Endothelial cell of umbilical vein (primary cell): Measurements from ENCODE around the gene TMEM135. TPM values are rescaled to one million over a fixed set of nuclear protein-coding genes. Genes with fewer than 3 reads are reported as not detected.

Experiments used
- BruUV-seq: library from RNA; stranded (reverse); fragments of 400-500 nt; replicated peaks from 2 replicates; lab custom pipeline; 2021; lab: Mats Ljungman, UMichigan
- CTCF ChIA-PET: fragments of 300-600, 350-600 bp; sonication (Branson Sonifier 250); formaldehyde crosslinking; loops from one replicate; lab custom pipeline; 2021; ENCODE audit warnings: antibody characterized with exemption, inconsistent platforms; lab: Charles Lee
- POLR2A ChIA-PET: fragments of 300-600, 350-600 bp; sonication (Branson Sonifier 250); formaldehyde crosslinking; loops from one replicate; lab custom pipeline; 2021; ENCODE audit warnings: antibody characterized with exemption, inconsistent platforms; lab: Charles Lee
- DNase-seq: peaks from one replicate; pipeline ENCODE4 v3.0.0-alpha.2; 2011; ENCODE audit warnings: low read depth, low spot score
- FAIRE-seq: peaks from 2 replicates; lab custom pipeline; 2011; peaks lifted over from hg19 to GRCh38; lab: Jason Lieb, UNC
- H2AFZ ChIP-seq: 2 replicates; pipeline ENCODE4 v1.6.0; 2012; ENCODE audit warnings: low read depth, low read length, control low read depth, inconsistent platforms
- H3K27ac ChIP-seq: 2 replicates; pipeline ENCODE4 v1.5.1; 2011; ENCODE audit warnings: low read depth, mild to moderate bottlenecking, control low read depth, low read length, moderate library complexity; ENCODE audit not compliant: insufficient read depth
- H3K27me3 ChIP-seq, 2 experiments: 2 replicates each; pipeline versions ENCODE4 v1.6.0 to v1.6.1; 2011; ENCODE audit warnings: low read length in 2 of 2, mixed read lengths in 1 of 2; ENCODE audit not compliant: control insufficient read depth in 2 of 2, insufficient read depth in 2 of 2
- H3K36me3 ChIP-seq, 2 experiments: 2 replicates in 1 of 2; 3 replicates in 1 of 2; pipeline ENCODE4 v1.5.1; 2011; ENCODE audit warnings: low read length in 2 of 2, mild to moderate bottlenecking in 1 of 2, moderate library complexity in 1 of 2; ENCODE audit not compliant: control insufficient read depth in 2 of 2, insufficient read depth in 2 of 2; ENCODE audit errors: extremely low read depth in 1 of 2
- H3K4me1 ChIP-seq: 3 replicates; pipeline ENCODE4 v1.5.1; 2011; ENCODE audit warnings: mild to moderate bottlenecking, low read length; ENCODE audit not compliant: control insufficient read depth, insufficient read depth; ENCODE audit errors: extremely low read depth
- H3K4me2 ChIP-seq: 2 replicates; pipeline ENCODE4 v1.6.1; 2011; ENCODE audit warnings: low read length, control low read depth, mixed read lengths; ENCODE audit not compliant: insufficient read depth
- H3K4me3 ChIP-seq, 3 experiments: fragments of 200-600 bp in 1 of 3; sonication (generic), shearing (Covaris generic) in 1 of 3; replicated peaks in 1 of 3; 2 replicates each; pipeline ENCODE4 v1.5.1; 2011 to 2016; ENCODE audit warnings: control low read depth in 3 of 3, low read length in 3 of 3, mild to moderate bottlenecking in 2 of 3, inconsistent platforms in 1 of 3, low read depth in 1 of 3, moderate library complexity in 1 of 3; ENCODE audit not compliant: insufficient read depth in 1 of 3
- H3K79me2 ChIP-seq: 2 replicates; pipeline ENCODE4 v1.6.0; 2012; ENCODE audit warnings: low read length, inconsistent platforms; ENCODE audit not compliant: control insufficient read depth, insufficient read depth
- H3K9ac ChIP-seq: replicated peaks from 2 replicates; pipeline ENCODE3; 2011; ENCODE audit warnings: low read length, control low read depth; ENCODE audit not compliant: insufficient read depth; ENCODE audit errors: extremely low read depth
- H3K9me1 ChIP-seq: replicated peaks from 3 replicates; pipeline ENCODE4 v1.6.0; 2011; ENCODE audit warnings: mild to moderate bottlenecking, low read length; ENCODE audit not compliant: control insufficient read depth, insufficient read depth; ENCODE audit errors: extremely low read depth
- H3K9me3 ChIP-seq: replicated peaks from 2 replicates; pipeline ENCODE4 v1.5.1; 2012; ENCODE audit warnings: low read length, inconsistent platforms; ENCODE audit not compliant: control insufficient read depth, insufficient read depth
- H4K20me1 ChIP-seq: replicated peaks from 2 replicates; pipeline ENCODE3; 2011; ENCODE audit warnings: mild to moderate bottlenecking, low read length; ENCODE audit not compliant: control insufficient read depth, insufficient read depth; ENCODE audit errors: extremely low read depth
- EZH2 ChIP-seq: IDR thresholded peaks from 2 replicates; pipeline ENCODE4 v1.6.1; 2012; ENCODE audit warnings: borderline replicate concordance, low read depth, mild to moderate bottlenecking, moderate library complexity, low read length, inconsistent platforms; ENCODE audit not compliant: severe bottlenecking
- FOS ChIP-seq: IDR thresholded peaks from 2 replicates; pipeline ENCODE4 v1.6.1; 2011; ENCODE audit warnings: mild to moderate bottlenecking, low read length, moderate library complexity, borderline replicate concordance; ENCODE audit not compliant: insufficient read depth
- GATA2 ChIP-seq: IDR thresholded peaks from 2 replicates; pipeline ENCODE4 v1.7.0; 2011; ENCODE audit warnings: low read depth, mild to moderate bottlenecking, moderate library complexity, mixed read lengths, low read length; ENCODE audit not compliant: insufficient read length, insufficient read depth
- JUN ChIP-seq: IDR thresholded peaks from 2 replicates; pipeline ENCODE4 v1.6.1; 2011; ENCODE audit warnings: borderline replicate concordance, low read depth; ENCODE audit not compliant: insufficient read length, insufficient read depth
- MAX ChIP-seq: IDR thresholded peaks from 2 replicates; pipeline ENCODE4 v1.6.1; 2011; ENCODE audit not compliant: insufficient read depth, insufficient read length
- POLR2AphosphoS5 ChIP-seq: IDR thresholded peaks from 2 replicates; pipeline ENCODE4 v1.6.1; 2012; ENCODE audit warnings: low read depth, mild to moderate bottlenecking, control low read depth, low read length, moderate library complexity; ENCODE audit not compliant: insufficient read depth
- dilution Hi-C: fragments of 300-500 bp; cut with MboI; formaldehyde crosslinking; loops from one replicate; pipeline ENCODE4 v1.15.0; 2019; ENCODE audit warnings: low sequenced_read_pairs; ENCODE audit not compliant: extremely low pct_ligation_motif_present
- intact Hi-C: fragments of 100-400 bp; cut with micrococcal nuclease; formaldehyde crosslinking; loops from one replicate; pipeline ENCODE4 v1.10.0; 2022
- polyA plus RNA-seq, 4 experiments: library from polyadenylated mRNA; depleted of rRNA in 3 of 4; stranded (reverse) in 3 of 4; unstranded in 1 of 4; fragments of >200 nt; gene quantifications; 2 replicates each; pipeline versions ENCODE4 v1.2.1 to v1.2.3, GENCODE V29; 2011 to 2012; ENCODE audit warnings: missing spikeins in 1 of 4
- total RNA-seq: library from RNA; stranded (reverse); gene quantifications from 2 replicates; pipeline ENCODE4 v1.2.3, GENCODE V29; 2021
- TF ChIP-seq, protein P1 (sequence below), 2 donors: IDR thresholded peaks; 1 replicate in 1 of 2; 2 replicates in 1 of 2; pipeline ENCODE4 v1.5.1; 2011; ENCODE audit warnings: low read length in 2 of 2, mild to moderate bottlenecking in 2 of 2, moderate library complexity in 2 of 2, control low read depth in 1 of 2, inconsistent platforms in 1 of 2, low read depth in 1 of 2; ENCODE audit not compliant: insufficient read depth in 1 of 2; ENCODE audit errors: extremely low read depth in 1 of 2

Gene TMEM135
- total and polyA plus RNA-seq, 2 donors (not counting 3 experiments of a cell fraction or from before 2014, with no cell fraction given), result 12.3 to 33.2 TPM

DNA sequence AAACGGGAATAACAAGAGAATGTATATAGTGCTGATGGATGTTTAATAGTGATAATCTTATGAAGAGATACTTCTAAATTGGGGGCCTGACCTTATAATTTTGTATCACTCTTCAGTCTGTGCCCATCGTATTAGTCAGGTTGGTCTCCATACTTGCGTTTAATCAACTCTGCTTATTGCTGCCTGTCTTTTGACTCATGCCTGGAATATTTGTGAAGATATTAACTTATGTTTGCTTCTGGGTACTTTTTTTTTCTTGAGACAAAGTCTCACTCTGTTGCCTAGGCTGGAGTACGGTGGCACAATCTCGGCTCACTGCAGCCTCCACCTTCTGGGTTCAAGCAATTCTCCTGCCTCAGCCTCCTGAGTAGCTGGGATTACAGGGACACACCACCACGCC lies 24.0 kb downstream of the TMEM135 start:
- DNase-seq (no peak), FAIRE-seq (no peak)
- dilution Hi-C loops, result no loop called here
- BruUV-seq, result no TSS peak
- H3K79me2 ChIP-seq, result peaks cover 15% of the 10 kb centered on the region
- H4K20me1 ChIP-seq, result no peaks in the 10 kb centered on the region
- no peak overlapping the region for H3K27ac ChIP-seq
- H3K4me1 ChIP-seq, result no peaks in the 10 kb centered on the region
- TF ChIP-seq, protein P1, sequence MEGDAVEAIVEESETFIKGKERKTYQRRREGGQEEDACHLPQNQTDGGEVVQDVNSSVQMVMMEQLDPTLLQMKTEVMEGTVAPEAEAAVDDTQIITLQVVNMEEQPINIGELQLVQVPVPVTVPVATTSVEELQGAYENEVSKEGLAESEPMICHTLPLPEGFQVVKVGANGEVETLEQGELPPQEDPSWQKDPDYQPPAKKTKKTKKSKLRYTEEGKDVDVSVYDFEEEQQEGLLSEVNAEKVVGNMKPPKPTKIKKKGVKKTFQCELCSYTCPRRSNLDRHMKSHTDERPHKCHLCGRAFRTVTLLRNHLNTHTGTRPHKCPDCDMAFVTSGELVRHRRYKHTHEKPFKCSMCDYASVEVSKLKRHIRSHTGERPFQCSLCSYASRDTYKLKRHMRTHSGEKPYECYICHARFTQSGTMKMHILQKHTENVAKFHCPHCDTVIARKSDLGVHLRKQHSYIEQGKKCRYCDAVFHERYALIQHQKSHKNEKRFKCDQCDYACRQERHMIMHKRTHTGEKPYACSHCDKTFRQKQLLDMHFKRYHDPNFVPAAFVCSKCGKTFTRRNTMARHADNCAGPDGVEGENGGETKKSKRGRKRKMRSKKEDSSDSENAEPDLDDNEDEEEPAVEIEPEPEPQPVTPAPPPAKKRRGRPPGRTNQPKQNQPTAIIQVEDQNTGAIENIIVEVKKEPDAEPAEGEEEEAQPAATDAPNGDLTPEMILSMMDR (IDR thresholded peaks at IDR 0.05; ENCODE audit: extremely low read depth in 1 of 2, insufficient read depth in 1 of 2, low read depth in 1 of 2, low read length in 2 of 2), result no peak
- TF ChIP-seq POLR2AphosphoS5, result no peak
- TF ChIP-seq GATA2, result no peak
- CTCF ChIA-PET, result no interaction called here
- H3K4me2 ChIP-seq, result no peak overlapping the region
- H3K36me3 ChIP-seq, result no peaks in the 10 kb centered on the region
- intact Hi-C loops, result no loop called here
- H3K27me3 ChIP-seq, result no peaks in the 10 kb centered on the region
- no peak overlapping the region for H3K9ac ChIP-seq
- H3K9me1 ChIP-seq, result no peaks in the 10 kb centered on the region
- H3K4me3 ChIP-seq, result no peak overlapping the region
- no peaks in the 10 kb centered on the region for H3K9me3 ChIP-seq
- POLR2A ChIA-PET, result no interaction called here
- no peak overlapping the region for H2AFZ ChIP-seq

GRCh38 chr11:87063982-87064381 lies 26.2 kb downstream of the TMEM135 start:
- H3K36me3 ChIP-seq, result no peaks in the 10 kb centered on the region
- dilution Hi-C loops (no loop called here), intact Hi-C loops (no loop called here)
- ChIA-PET CTCF (no interaction called here), POLR2A (no interaction called here)
- H3K4me2 ChIP-seq, result no peak overlapping the region
- H3K27ac ChIP-seq, result no peak overlapping the region
- H2AFZ ChIP-seq, result no peak overlapping the region
- no TSS peak for BruUV-seq
- peaks cover 12% of the 10 kb centered on the region for H3K79me2 ChIP-seq
- H3K4me1 ChIP-seq, result no peaks in the 10 kb centered on the region
- no peak overlapping the region for H3K4me3 ChIP-seq
- no peaks in the 10 kb centered on the region for H4K20me1 ChIP-seq
- H3K9ac ChIP-seq, result no peak overlapping the region
- FAIRE-seq, result no peak
- TF ChIP-seq, protein P1 (IDR thresholded peaks at IDR 0.05; ENCODE audit: extremely low read depth in 1 of 2, insufficient read depth in 1 of 2, low read depth in 1 of 2, low read length in 2 of 2), result no peak
- TF ChIP-seq GATA2 (no peak), FOS (no peak), EZH2 (no peak), MAX (no peak), JUN (no peak)
- H3K9me1 ChIP-seq, result no peaks in the 10 kb centered on the region
- no peaks in the 10 kb centered on the region for H3K9me3 ChIP-seq
- DNase-seq, result no peak
- H3K27me3 ChIP-seq, result no peaks in the 10 kb centered on the region
